ENCODE measurements around the gene CARS2.

CARS2 gene

DNA sequence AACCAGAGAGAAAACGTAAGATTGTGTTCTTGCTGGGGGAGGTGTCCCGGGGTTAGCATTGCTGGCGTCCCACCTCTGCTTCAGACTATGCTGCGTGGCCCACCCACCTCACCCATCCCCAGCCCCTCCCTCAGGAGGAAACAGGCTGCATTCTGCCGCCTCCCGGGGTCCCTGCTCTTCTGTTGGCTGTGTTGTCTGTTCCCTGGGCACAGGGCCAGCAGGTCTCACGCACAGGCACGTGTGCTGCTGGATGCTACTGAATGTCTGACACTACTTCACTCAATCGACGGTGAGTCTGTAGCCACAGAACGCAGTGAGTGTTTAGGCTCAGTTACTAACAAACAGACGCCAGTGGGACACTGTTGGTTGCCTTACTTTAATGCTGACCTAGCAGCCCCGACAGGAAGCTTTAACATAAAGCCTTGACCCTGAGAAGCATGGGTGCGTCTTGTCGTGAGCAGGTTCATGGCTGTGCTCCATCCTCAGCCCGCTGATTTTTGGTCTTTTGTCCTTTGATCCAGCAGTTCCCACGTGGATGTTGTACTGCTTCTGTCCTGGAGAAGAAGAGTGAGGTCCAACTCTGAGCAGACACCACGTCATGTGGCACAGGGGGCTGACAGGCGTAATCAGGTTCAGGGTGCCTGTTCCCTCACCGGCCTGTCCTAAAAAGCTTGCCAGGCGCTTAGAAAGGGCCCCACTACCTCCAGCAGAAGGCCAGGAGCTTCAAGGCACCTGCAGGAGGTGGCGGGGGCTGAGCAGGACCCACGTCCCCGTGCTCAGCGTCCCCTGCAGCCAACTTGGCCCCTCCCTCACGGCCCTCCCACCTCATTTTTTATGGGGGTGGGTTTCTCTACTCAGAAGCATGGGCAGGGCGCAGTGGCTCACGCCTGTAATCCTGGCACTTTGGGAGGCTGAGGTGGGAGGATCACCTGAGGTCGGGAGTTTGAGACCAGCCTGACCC lies 64.6 kb downstream of the CARS2 start:
- peak; percentile 69 for DNase-seq
- H3K36me3 ChIP-seq (replicated peaks) = peaks cover 40% of the 10 kb centered on the region
- in situ Hi-C loops (cut with HindIII; ENCODE audit: low pct_ligation_motif_present, low sequenced_read_pairs) = no loop called here
- no peak overlapping the region for H3K4me3 ChIP-seq (ENCODE audit: low read depth, low read length)
- TF ChIP-seq, protein P1, sequence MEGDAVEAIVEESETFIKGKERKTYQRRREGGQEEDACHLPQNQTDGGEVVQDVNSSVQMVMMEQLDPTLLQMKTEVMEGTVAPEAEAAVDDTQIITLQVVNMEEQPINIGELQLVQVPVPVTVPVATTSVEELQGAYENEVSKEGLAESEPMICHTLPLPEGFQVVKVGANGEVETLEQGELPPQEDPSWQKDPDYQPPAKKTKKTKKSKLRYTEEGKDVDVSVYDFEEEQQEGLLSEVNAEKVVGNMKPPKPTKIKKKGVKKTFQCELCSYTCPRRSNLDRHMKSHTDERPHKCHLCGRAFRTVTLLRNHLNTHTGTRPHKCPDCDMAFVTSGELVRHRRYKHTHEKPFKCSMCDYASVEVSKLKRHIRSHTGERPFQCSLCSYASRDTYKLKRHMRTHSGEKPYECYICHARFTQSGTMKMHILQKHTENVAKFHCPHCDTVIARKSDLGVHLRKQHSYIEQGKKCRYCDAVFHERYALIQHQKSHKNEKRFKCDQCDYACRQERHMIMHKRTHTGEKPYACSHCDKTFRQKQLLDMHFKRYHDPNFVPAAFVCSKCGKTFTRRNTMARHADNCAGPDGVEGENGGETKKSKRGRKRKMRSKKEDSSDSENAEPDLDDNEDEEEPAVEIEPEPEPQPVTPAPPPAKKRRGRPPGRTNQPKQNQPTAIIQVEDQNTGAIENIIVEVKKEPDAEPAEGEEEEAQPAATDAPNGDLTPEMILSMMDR (IDR thresholded peaks at IDR 0.05; ENCODE audit: low read depth, low read length, missing control alignments) = no peak
- H3K27me3 ChIP-seq (replicated peaks) = no peaks in the 10 kb centered on the region
- no peak overlapping the region for H3K27ac ChIP-seq

DNA sequence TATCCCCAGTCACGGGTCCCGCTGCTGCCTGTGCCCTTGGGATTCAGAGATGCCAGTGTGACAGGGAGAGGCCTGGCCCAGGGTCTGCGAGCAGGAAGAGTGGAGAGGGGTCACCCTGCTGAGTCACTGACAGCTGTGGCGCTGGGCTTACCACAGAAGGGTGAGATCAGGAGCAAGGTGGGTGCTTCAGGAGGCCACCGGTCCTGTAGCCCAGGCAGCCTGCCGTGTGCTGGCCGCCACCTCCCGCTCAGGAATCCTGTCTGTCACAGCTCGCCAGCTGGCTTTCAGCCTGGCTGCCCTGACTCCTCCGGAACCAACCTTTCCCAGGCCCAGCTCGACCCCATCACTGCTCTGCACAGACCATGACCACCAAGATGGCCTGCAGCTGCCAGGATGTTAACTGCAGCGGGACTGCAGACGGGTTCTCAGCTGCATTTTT lies 65.3 kb downstream of the CARS2 start:
- TF ChIP-seq, protein P1 (IDR thresholded peaks at IDR 0.05; ENCODE audit: low read depth, low read length, missing control alignments) = no peak
- H3K4me3 ChIP-seq (ENCODE audit: low read depth, low read length) = no peak overlapping the region
- in situ Hi-C loops (cut with HindIII; ENCODE audit: low pct_ligation_motif_present, low sequenced_read_pairs) = no loop called here
- peaks cover 47% of the 10 kb centered on the region for H3K36me3 ChIP-seq (replicated peaks)
- peak; percentile 17 for DNase-seq
- H3K27ac ChIP-seq = no peak overlapping the region
- no peaks in the 10 kb centered on the region for H3K27me3 ChIP-seq (replicated peaks)

DNA sequence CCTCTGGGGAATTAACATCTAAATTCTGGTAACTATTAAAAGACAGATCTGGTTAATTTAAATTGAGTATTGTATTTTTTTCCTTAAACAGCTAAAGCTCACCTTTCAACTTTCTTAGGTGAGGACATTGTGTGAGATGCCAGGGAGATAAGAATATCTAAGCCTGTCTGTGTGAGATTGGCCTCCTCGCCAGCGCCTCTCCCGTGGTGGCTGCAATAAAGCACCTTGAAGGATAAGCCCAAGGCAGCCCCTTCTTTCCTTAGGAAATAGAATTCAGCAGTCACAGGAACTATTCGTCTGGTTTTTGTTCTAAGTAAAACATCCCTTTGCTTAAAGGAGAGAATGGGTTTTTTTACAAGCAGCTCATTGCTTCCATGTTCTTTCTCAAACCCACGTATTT lies 66.0 kb downstream of the CARS2 start:
- no peak overlapping the region for H3K27ac ChIP-seq
- in situ Hi-C loops (cut with HindIII; ENCODE audit: low pct_ligation_motif_present, low sequenced_read_pairs) = no loop called here
- DNase-seq = no peak

GRCh38 chr13:110638814-110639806 lies 66.8 kb downstream of the CARS2 start:
- H3K27me3 ChIP-seq (replicated peaks) = no peaks in the 10 kb centered on the region
- DNase-seq = no peak
- peaks cover 57% of the 10 kb centered on the region for H3K36me3 ChIP-seq (replicated peaks)
- TF ChIP-seq, protein P1 (IDR thresholded peaks at IDR 0.05; ENCODE audit: low read depth, low read length, missing control alignments) = no peak
- in situ Hi-C loops (cut with HindIII; ENCODE audit: low pct_ligation_motif_present, low sequenced_read_pairs) = no loop called here
- H3K4me3 ChIP-seq (ENCODE audit: low read depth, low read length) = no peak overlapping the region
- no peak overlapping the region for H3K27ac ChIP-seq

More for the DNA sequence above, 66.0 kb downstream of the CARS2 start:
- peaks cover 54% of the 10 kb centered on the region for H3K36me3 ChIP-seq (replicated peaks)
- TF ChIP-seq, protein P1 (IDR thresholded peaks at IDR 0.05; ENCODE audit: low read depth, low read length, missing control alignments) = no peak
- H3K4me3 ChIP-seq (ENCODE audit: low read depth, low read length) = no peak overlapping the region
- H3K27me3 ChIP-seq (replicated peaks) = no peaks in the 10 kb centered on the region

DNA sequence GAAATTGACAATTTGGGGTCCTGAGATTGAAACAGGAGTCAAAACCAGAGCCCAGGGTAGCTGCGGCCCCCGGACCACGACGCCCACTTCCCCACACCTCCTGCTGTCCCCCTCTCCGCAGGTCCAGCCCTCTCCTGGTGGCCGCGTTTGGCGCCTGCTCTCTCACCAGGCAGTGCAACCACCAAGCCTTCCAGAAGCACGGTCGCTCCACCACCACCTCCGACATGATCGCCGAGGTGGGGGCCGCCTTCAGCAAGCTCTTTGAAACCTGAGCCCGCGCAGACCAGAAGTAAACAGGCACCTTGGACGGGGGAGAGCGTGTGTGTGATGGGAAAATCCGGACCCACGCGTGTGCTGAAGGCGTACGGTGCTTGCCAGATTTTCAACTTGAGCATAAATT lies 67.7 kb downstream of the CARS2 start:
- H3K27ac ChIP-seq = no peak overlapping the region
- no peak for DNase-seq
- TF ChIP-seq, protein P1 (IDR thresholded peaks at IDR 0.05; ENCODE audit: low read depth, low read length, missing control alignments) = no peak
- no peak overlapping the region for H3K4me3 ChIP-seq (ENCODE audit: low read depth, low read length)
- no peaks in the 10 kb centered on the region for H3K27me3 ChIP-seq (replicated peaks)
- peaks cover 55% of the 10 kb centered on the region for H3K36me3 ChIP-seq (replicated peaks)
- in situ Hi-C loops (cut with HindIII; ENCODE audit: low pct_ligation_motif_present, low sequenced_read_pairs) = no loop called here
